SK-N-SH (cell line): ENCODE results near the gene MTHFS. TPM values are rescaled to one million over a fixed set of nuclear protein-coding genes. Genes with fewer than 3 reads are reported as not detected.

Source experiments
- CTCF ChIA-PET: fragments of 300-600, 350-600 bp; formaldehyde crosslinking; extraction: SDS; loops from one replicate; lab custom pipeline; 2021; lab: Yijun Ruan, JAX
- POLR2A ChIA-PET: fragments of 350-600 bp; sonication (Branson Sonifier 250); formaldehyde crosslinking; extraction: SDS; loops from one replicate; lab custom pipeline; 2020; ENCODE audit warnings: antibody characterized with exemption, inconsistent platforms; lab: Yijun Ruan, JAX
- DNase-seq: peaks from one replicate; pipeline ENCODE4 v3.0.0; 2012
- H2AFZ ChIP-seq: fragments of 200-600 bp; sonication (generic); 2 replicates; pipeline ENCODE4 v1.8.1; 2016; ENCODE audit warnings: antibody characterized with exemption, mild to moderate bottlenecking, low read depth
- H3F3A ChIP-seq: fragments of 200-600 bp; sonication (generic); replicated peaks from 2 replicates; pipeline ENCODE3; 2016; ENCODE audit warnings: antibody characterized with exemption, mild to moderate bottlenecking; ENCODE audit not compliant: insufficient read depth
- H3K27ac ChIP-seq, 2 experiments: fragments of 200-500 bp in 1 of 2; fragments of 200-600 bp in 1 of 2; sonication (Bioruptor generic) in 1 of 2; sonication (generic), shearing (Covaris generic) in 1 of 2; 2 replicates each; pipeline versions ENCODE4 v1.5.1 to v1.6.1; 2014 to 2016; ENCODE audit warnings: low read depth in 2 of 2, inconsistent platforms in 1 of 2, low read length in 1 of 2, mild to moderate bottlenecking in 1 of 2, mixed read lengths in 1 of 2
- H3K27me3 ChIP-seq: fragments of 200-600 bp; sonication (generic), shearing (Covaris generic); 2 replicates; pipeline ENCODE4 v1.6.1; 2016; ENCODE audit warnings: mixed run types; ENCODE audit not compliant: insufficient read depth
- H3K36me3 ChIP-seq, 2 experiments: fragments of 200-500 bp in 1 of 2; fragments of 200-600 bp in 1 of 2; sonication (Bioruptor generic) in 1 of 2; sonication (generic) in 1 of 2; replicated peaks in 1 of 2; 2 replicates each; pipeline versions ENCODE3 to v1.5.1; 2014 to 2016; ENCODE audit warnings: low read length in 1 of 2, mild to moderate bottlenecking in 1 of 2; ENCODE audit not compliant: insufficient read depth in 2 of 2, control insufficient read depth in 1 of 2
- H3K4me1 ChIP-seq, 2 experiments: fragments of 200-500 bp in 1 of 2; fragments of 200-600 bp in 1 of 2; sonication (Bioruptor generic) in 1 of 2; sonication (generic), shearing (Covaris generic) in 1 of 2; 2 replicates each; pipeline versions ENCODE4 v1.5.1 to v1.6.1; 2014 to 2016; ENCODE audit warnings: low read depth in 1 of 2, low read length in 1 of 2, mixed run types in 1 of 2; ENCODE audit not compliant: insufficient read depth in 2 of 2, control insufficient read depth in 1 of 2
- H3K4me2 ChIP-seq: fragments of 200-600 bp; sonication (generic), shearing (Covaris generic); 2 replicates; pipeline ENCODE4 v1.6.1; 2017; ENCODE audit warnings: mixed run types
- H3K4me3 ChIP-seq, 2 experiments: fragments of 200-500 bp in 1 of 2; fragments of 200-600 bp in 1 of 2; sonication (Bioruptor generic) in 1 of 2; sonication (generic), shearing (Covaris generic) in 1 of 2; 2 replicates each; pipeline versions ENCODE4 v1.5.1 to v1.8.1; 2014 to 2016; ENCODE audit warnings: low read depth in 2 of 2, inconsistent platforms in 1 of 2, low read length in 1 of 2, mild to moderate bottlenecking in 1 of 2, mixed read lengths in 1 of 2, moderate library complexity in 1 of 2
- H3K79me2 ChIP-seq: fragments of 200-600 bp; sonication (generic); 2 replicates; pipeline ENCODE4 v1.8.1; 2017; ENCODE audit warnings: mild to moderate bottlenecking; ENCODE audit not compliant: insufficient read depth
- H3K9ac ChIP-seq: fragments of 200-600 bp; sonication (generic); 2 replicates; pipeline ENCODE4 v1.6.1; 2017; ENCODE audit warnings: mixed run types
- H3K9me2 ChIP-seq: fragments of 200-600 bp; sonication (generic); 2 replicates; pipeline ENCODE4 v1.6.1; 2017; ENCODE audit warnings: mixed run types
- H3K9me3 ChIP-seq: fragments of 200-600 bp; sonication (generic); 2 replicates; pipeline ENCODE4 v1.6.1; 2017; ENCODE audit warnings: mixed run types, mild to moderate bottlenecking, moderate library complexity
- H4K20me1 ChIP-seq: fragments of 200-600 bp; sonication (generic); 2 replicates; pipeline ENCODE4 v1.6.1; 2017; ENCODE audit warnings: mild to moderate bottlenecking, mixed run types; ENCODE audit not compliant: insufficient read depth
- ELF1 ChIP-seq: IDR thresholded peaks from 2 replicates; pipeline ENCODE4 v1.4.0; 2012
- EP300 ChIP-seq, 2 experiments: IDR thresholded peaks; 2 replicates each; pipeline versions ENCODE4 v1.4.0 to v1.6.1; 2012; ENCODE audit warnings: borderline replicate concordance in 1 of 2, low read depth in 1 of 2, low read length in 1 of 2
- FOXJ3 ChIP-seq: sonication (generic); formaldehyde crosslinking; IDR thresholded peaks from 2 replicates; pipeline ENCODE4 v1.5.1; 2020; ENCODE audit warnings: mild to moderate bottlenecking, missing genetic modification reagents
- FOXM1 ChIP-seq: IDR thresholded peaks from 2 replicates; pipeline ENCODE4 v1.4.0; 2012; ENCODE audit warnings: low read depth, mild to moderate bottlenecking
- GATA2 ChIP-seq: sonication (generic); formaldehyde crosslinking; IDR thresholded peaks from 2 replicates; pipeline ENCODE4 v1.5.0; 2020; ENCODE audit warnings: mild to moderate bottlenecking, missing genetic modification reagents
- IRF3 ChIP-seq: fragments of 150-350 bp; IDR thresholded peaks from 2 replicates; pipeline ENCODE4 v1.6.1; 2016; ENCODE audit warnings: mild to moderate bottlenecking, low read depth, low read length
- MEF2A ChIP-seq: IDR thresholded peaks from 2 replicates; pipeline ENCODE4 v1.4.0; 2012; ENCODE audit warnings: low read depth, borderline replicate concordance
- PBX3 ChIP-seq: IDR thresholded peaks from 2 replicates; pipeline ENCODE4; 2012
- RFX5 ChIP-seq: IDR thresholded peaks from 2 replicates; pipeline ENCODE4 v1.6.1; 2012; ENCODE audit warnings: mild to moderate bottlenecking, improper control_type of control experiment, low read length
- SIN3A ChIP-seq: IDR thresholded peaks from 2 replicates; pipeline ENCODE4 v1.6.1; 2012; ENCODE audit warnings: low read depth, mild to moderate bottlenecking, low read length, moderate library complexity, borderline replicate concordance
- SMC3 ChIP-seq: IDR thresholded peaks from 2 replicates; pipeline ENCODE4 v1.6.1; 2012; ENCODE audit warnings: low read depth, low read length, improper control_type of control experiment
- TEAD4 ChIP-seq: IDR thresholded peaks from 2 replicates; pipeline ENCODE4 v1.4.0; 2012; ENCODE audit warnings: mild to moderate bottlenecking, borderline replicate concordance; ENCODE audit not compliant: insufficient read depth
- WGBS: methylation state at CpG from one replicate; pipeline ENCODE4 v1.1.6; 2017; ENCODE audit warnings: low lambda C conversion rate; 5-methylcytosine and 5-hydroxymethylcytosine counted together
- polyA plus RNA-seq, 3 experiments: library from polyadenylated mRNA; depleted of rRNA; stranded (reverse); fragments of >200 nt; gene quantifications; 2 replicates each; pipeline ENCODE4 v1.2.3, GENCODE V29; 2012

MTHFS gene
- polyA plus RNA-seq, 1 of the 3 experiments (the other 2 are of a cell fraction): 21.9 TPM

DNA sequence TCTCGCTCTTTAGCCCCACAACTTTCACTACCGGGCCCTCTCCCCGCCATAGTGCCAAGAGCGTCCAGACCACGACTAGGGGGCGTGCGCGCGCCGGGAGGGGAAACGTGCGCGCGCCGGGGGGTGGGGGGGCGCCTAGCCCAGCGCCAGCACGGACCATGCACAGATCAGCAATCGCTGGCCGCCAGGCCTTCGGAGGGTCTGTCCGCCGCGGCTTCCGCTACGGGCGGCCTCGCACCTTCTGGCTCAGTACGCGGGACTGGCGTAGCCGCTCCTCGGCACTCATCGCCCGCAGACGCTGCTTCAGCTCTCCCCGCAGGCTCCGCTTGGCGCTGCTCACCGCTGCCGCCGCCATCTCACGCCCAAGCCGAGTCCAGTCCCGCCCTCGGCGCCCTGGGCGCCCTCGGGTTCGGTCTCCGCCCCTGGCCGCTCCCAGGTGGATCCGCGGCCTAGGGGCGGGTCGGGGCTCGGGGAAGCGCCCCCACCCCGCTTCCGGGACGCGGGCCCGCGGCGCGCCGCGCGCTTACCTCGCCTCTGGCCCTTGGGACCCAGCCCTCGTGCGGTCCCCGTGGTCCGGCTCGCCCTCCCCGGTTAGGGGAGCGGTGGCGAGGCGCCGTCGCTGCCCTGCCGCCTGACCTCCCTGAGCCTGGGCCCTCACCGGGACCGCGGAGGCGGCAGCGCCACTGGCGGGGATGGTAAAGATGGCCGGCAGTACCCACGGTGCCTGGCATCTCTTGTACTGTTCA is at the start of gene MTHFS (continued):
- TF ChIP-seq SIN3A (peak; percentile 54; the same call in 1 of the 2 replicates), FOXJ3 (CRISPR knock-in tag) (no peak), GATA2 (CRISPR knock-in tag) (peak; percentile 16; the same call in 1 of the 2 replicates), IRF3 (no peak), PBX3 (no peak), TEAD4 (0 out of 2 replicates have a peak, but pooled peaks have one; percentile 17)

DNA sequence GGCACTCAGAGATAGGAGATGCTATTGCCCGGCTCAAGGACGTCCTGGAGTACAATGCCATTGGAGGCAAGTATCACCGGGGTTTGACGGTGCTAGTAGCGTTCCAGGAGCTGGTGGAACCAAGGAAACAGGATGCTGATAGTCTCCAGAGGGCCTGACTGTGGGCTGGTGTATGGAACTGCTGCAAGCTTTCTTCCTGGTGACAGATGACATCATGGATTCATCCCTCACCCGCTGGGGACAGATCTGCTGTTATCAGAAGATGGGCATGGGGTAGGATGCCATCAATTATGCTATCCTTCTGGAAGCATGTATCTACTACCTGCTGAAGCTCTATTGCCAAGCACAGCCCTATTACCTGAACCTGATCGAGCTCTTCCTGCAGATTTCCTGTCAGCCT is 47.8 kb upstream of the MTHFS start:
- no peak overlapping the region for H3K9ac ChIP-seq
- H3K27ac ChIP-seq: no peak overlapping the region
- WGBS: 82% methylated on average over 7 of the region's 7 CpGs
- ChIA-PET POLR2A (no interaction called here), CTCF (no interaction called here)
- TF ChIP-seq RFX5 (peak; percentile 91), EP300 (IDR thresholded peaks at IDR 0.05; ENCODE audit: borderline replicate concordance in 1 of 2, low read depth in 1 of 2, low read length in 1 of 2) (no peak), ELF1 (no peak), SMC3 (no peak)
- H3K4me2 ChIP-seq: no peak overlapping the region
- no peaks in the 10 kb centered on the region for H3F3A ChIP-seq
- no peaks in the 10 kb centered on the region for H3K27me3 ChIP-seq
- no peaks in the 10 kb centered on the region for H3K9me3 ChIP-seq
- H3K36me3 ChIP-seq: no peaks in the 10 kb centered on the region
- DNase-seq: no peak
- H3K4me3 ChIP-seq: no peak overlapping the region
- no peaks in the 10 kb centered on the region for H4K20me1 ChIP-seq
- no peaks in the 10 kb centered on the region for H3K4me1 ChIP-seq
- no peaks in the 10 kb centered on the region for H3K79me2 ChIP-seq
- no peaks in the 10 kb centered on the region for H3K9me2 ChIP-seq
- no peak overlapping the region for H2AFZ ChIP-seq

DNA sequence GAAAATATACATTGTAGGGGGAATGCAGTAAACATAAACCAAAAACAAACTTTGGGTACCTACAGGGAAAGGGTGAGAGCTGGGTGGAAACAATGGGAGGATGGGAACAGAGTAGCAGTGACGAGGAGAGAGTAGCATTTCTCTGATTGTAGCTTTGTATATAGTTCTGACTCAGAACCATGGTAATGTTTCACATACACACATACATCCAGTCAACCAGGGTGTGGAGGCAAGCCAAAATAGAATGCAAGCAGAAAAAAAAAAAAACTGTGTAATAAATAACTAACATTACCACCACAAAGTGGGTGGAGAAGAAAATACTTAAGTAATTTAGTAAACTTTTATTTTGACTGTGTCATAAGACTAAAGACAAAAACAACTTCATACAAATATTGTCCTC is 47.0 kb upstream of the MTHFS start:
- no peak overlapping the region for H3K4me2 ChIP-seq
- no peak overlapping the region for H3K4me3 ChIP-seq
- ChIA-PET POLR2A (interaction anchor here (0.6 kb wide), 1 partner anchor 358 kb away, joined by 3 read pairs; no protein-coding TSS in a partner anchor), CTCF (no interaction called here)
- no peaks in the 10 kb centered on the region for H4K20me1 ChIP-seq
- H3K4me1 ChIP-seq: no peaks in the 10 kb centered on the region
- WGBS: 30% methylated on average over 1 of the region's 1 CpG
- no peak overlapping the region for H2AFZ ChIP-seq
- TF ChIP-seq EP300 (IDR thresholded peaks at IDR 0.05; ENCODE audit: borderline replicate concordance in 1 of 2, low read depth in 1 of 2, low read length in 1 of 2): no peak
- no peak for TF ChIP-seq FOXM1
- no peak for TF ChIP-seq RFX5
- TF ChIP-seq MEF2A: no peak
- H3K36me3 ChIP-seq: no peaks in the 10 kb centered on the region
- H3F3A ChIP-seq: no peaks in the 10 kb centered on the region
- H3K9me3 ChIP-seq: no peaks in the 10 kb centered on the region
- no peaks in the 10 kb centered on the region for H3K79me2 ChIP-seq
- DNase-seq: no peak
- H3K27me3 ChIP-seq: no peaks in the 10 kb centered on the region
- no peaks in the 10 kb centered on the region for H3K9me2 ChIP-seq
- no peak overlapping the region for H3K9ac ChIP-seq
- no peak overlapping the region for H3K27ac ChIP-seq
